Sigmoid colon (tissue), 7 donors: ENCODE data around the gene MEOX2. TPM values are rescaled to one million over a fixed set of nuclear protein-coding genes. Genes with fewer than 3 reads are reported as not detected.

Experiments
- DNase-seq: peaks from one replicate; pipeline ENCODE4 v3.0.0-alpha.2; 2019
- H3K27ac ChIP-seq, 4 donors: fragments of 200-600 bp; sonication (generic); one replicate each; pipeline ENCODE4 v1.5.1; 2016 to 2019; ENCODE audit warnings: mild to moderate bottlenecking in 1 of 4
- H3K27me3 ChIP-seq, 3 donors: fragments of 200-600 bp; sonication (generic); one replicate each; pipeline ENCODE4 v1.5.1; 2019; ENCODE audit warnings: mild to moderate bottlenecking in 1 of 3
- H3K36me3 ChIP-seq, 4 donors: fragments of 200-600 bp; sonication (generic); one replicate each; pipeline ENCODE4 v1.5.1; 2016 to 2019
- H3K4me1 ChIP-seq, 4 donors: fragments of 200-600 bp; sonication (generic); one replicate each; pipeline ENCODE4 v1.5.1; 2017 to 2019
- H3K4me3 ChIP-seq, 4 donors: fragments of 200-600 bp; sonication (generic); one replicate each; pipeline ENCODE4 v1.5.1; 2017 to 2019; ENCODE audit warnings: mild to moderate bottlenecking in 2 of 4, moderate library complexity in 1 of 4
- H3K9me3 ChIP-seq, 4 donors: fragments of 200-600 bp in 3 of 4; sonication (generic) in 3 of 4; one replicate each; pipeline versions ENCODE4 v1.5.1 to v1.6.1; 2013 to 2019
- EP300 ChIP-seq, 4 donors: sonication (generic); formaldehyde crosslinking; IDR thresholded peaks; one replicate each; pipeline ENCODE4 v1.6.1; 2017; ENCODE audit warnings: antibody characterized with exemption in 4 of 4
- POLR2A ChIP-seq, 2 donors: fragments of 450-650 bp; IDR thresholded peaks; one replicate each; pipeline ENCODE4 v1.6.1; 2016; ENCODE audit warnings: antibody characterized with exemption in 2 of 2, mild to moderate bottlenecking in 2 of 2, moderate library complexity in 2 of 2
- POLR2AphosphoS5 ChIP-seq, 4 donors: sonication (generic); formaldehyde crosslinking; IDR thresholded peaks; one replicate each; pipeline ENCODE4 v1.6.1; 2017; ENCODE audit warnings: antibody characterized with exemption in 4 of 4
- WGBS, 2 donors: extraction: QIAGEN DNeasy Blood & Tissue Kit; methylation state at CpG; one replicate each; pipeline ENCODE4 v1.1.7; 2013; 5-methylcytosine and 5-hydroxymethylcytosine counted together
- intact Hi-C: fragments of 100-400 bp; cut with DNase I; formaldehyde crosslinking; loops from one replicate; pipeline ENCODE4 v1.15.1; 2023
- polyA plus RNA-seq, 3 donors: library from polyadenylated mRNA; stranded (reverse); fragments of 200-250 nt; gene quantifications; one replicate each; pipeline ENCODE4 v1.2.3, GENCODE V29; 2013
- total RNA-seq, 4 donors: library from RNA; depleted of rRNA; stranded (reverse); fragments of >200 nt; gene quantifications; one replicate each; pipeline ENCODE4 v1.1.0, GENCODE V29; 2016
- TF ChIP-seq, protein P1 (sequence below), 4 experiments: fragments of 450-650 bp in 3 of 4; fragments of 200-600 bp in 1 of 4; IDR thresholded peaks; one replicate each; pipeline ENCODE4 v1.5.1; 2016 to 2019; ENCODE audit warnings: antibody characterized with exemption in 4 of 4, mild to moderate bottlenecking in 3 of 4, moderate library complexity in 2 of 4
- donor health status: healthy with polysubstance abuse.
- donor health status: Bipolar disorder and iron deficiency.
- donor health status: healthy.

The MEOX2 gene
- total and polyA plus RNA-seq, 7 donors = 0.23 to 9.7 (median 1.6) TPM

DNA sequence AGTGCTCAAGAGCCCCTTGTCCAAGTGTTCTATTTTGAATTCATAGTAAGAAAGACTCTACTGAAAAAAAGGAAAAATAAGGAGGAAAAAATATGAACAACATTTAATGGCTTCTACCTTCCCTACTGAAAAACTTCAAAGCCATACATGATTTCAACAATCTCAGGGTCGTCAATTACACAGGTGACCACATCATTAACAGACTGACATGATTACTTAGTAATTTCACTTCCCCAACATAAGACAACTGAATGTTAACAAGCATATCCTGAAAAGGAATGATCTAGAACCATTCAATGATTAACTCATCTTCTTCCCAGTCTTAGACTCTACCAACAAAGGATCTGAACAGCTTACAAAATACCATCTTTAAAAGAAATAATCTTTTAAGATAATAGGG lies 34.8 kb downstream of the MEOX2 start:
- Histone ChIP-seq H3K36me3 (no peaks in the 10 kb centered on the region), H3K27ac (no peak overlapping the region), H3K4me3 (no peak overlapping the region), H3K27me3 (no peaks in the 10 kb centered on the region), H3K4me1 (peaks cover 0 to 18% (median 10%) of the 10 kb centered on the region in 4 donors), H3K9me3 (no peaks in the 10 kb centered on the region)
- intact Hi-C loops = no loop called here
- WGBS, 2 donors = 41 to 64% methylated on average over 1 of the region's 1 CpG
- TF ChIP-seq, protein P1, sequence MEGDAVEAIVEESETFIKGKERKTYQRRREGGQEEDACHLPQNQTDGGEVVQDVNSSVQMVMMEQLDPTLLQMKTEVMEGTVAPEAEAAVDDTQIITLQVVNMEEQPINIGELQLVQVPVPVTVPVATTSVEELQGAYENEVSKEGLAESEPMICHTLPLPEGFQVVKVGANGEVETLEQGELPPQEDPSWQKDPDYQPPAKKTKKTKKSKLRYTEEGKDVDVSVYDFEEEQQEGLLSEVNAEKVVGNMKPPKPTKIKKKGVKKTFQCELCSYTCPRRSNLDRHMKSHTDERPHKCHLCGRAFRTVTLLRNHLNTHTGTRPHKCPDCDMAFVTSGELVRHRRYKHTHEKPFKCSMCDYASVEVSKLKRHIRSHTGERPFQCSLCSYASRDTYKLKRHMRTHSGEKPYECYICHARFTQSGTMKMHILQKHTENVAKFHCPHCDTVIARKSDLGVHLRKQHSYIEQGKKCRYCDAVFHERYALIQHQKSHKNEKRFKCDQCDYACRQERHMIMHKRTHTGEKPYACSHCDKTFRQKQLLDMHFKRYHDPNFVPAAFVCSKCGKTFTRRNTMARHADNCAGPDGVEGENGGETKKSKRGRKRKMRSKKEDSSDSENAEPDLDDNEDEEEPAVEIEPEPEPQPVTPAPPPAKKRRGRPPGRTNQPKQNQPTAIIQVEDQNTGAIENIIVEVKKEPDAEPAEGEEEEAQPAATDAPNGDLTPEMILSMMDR (IDR thresholded peaks at IDR 0.05) = no peak
- TF ChIP-seq POLR2AphosphoS5 (IDR thresholded peaks at IDR 0.05) (no peak), EP300 (IDR thresholded peaks at IDR 0.05) (no peak), POLR2A (IDR thresholded peaks at IDR 0.05) (no peak)
- no peak for DNase-seq

DNA sequence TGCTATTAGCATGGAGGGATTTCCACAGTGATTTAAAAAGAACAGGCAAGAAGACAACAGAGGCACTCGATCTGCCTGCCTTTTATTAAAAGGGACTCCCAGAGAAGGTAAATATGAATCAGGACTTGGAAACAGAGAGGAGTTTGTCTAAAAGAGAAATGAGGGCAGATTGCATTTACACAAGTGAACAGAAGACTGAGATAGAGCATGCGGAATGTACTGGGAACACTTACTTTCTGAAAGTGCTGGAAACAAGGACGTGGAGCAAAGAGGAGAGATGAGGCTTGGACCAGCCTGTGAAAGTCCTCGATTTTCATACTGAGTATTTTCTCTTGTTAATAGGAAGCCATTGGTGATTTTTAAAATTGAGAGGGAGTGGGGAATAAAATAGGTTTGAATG lies 35.7 kb downstream of the MEOX2 start:
- no peak overlapping the region for H3K4me3 ChIP-seq
- 78 to 80% methylated on average over 4 of the region's 4 CpGs for WGBS, 2 donors
- no peaks in the 10 kb centered on the region for H3K36me3 ChIP-seq
- intact Hi-C loops = no loop called here
- H3K27ac ChIP-seq = no peak overlapping the region
- peaks cover 0 to 19% (median 14%) of the 10 kb centered on the region in 4 donors for H3K4me1 ChIP-seq
- TF ChIP-seq EP300 (IDR thresholded peaks at IDR 0.05) (no peak), POLR2A (IDR thresholded peaks at IDR 0.05) (no peak), POLR2AphosphoS5 (IDR thresholded peaks at IDR 0.05) (no peak)
- TF ChIP-seq, protein P1 (IDR thresholded peaks at IDR 0.05) = no peak
- no peak for DNase-seq
- H3K9me3 ChIP-seq = no peaks in the 10 kb centered on the region
- H3K27me3 ChIP-seq = no peaks in the 10 kb centered on the region

DNA sequence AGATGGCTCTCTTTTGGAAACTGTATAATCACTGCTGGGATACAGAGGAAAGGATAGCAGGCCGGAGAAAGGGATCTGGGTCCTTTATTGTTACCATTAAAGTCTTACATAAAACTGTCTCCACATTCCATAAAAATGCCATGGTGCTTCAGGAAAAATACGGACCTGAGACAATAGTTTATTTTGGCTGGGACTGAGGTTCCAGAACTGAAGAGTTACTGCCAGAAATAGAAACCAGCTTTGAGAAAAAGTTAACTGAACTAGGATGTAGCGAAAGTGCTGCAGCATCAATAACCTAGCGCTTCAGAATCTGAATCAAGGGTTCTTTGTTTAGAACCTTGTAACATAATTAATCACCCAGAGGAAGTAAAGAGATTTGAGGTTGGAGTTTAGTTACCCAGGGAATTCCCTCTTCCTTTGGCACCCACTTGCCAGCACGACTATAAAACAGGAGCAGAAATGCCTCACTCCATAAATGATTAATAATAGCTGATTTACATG lies 38.0 kb downstream of the MEOX2 start:
- H3K4me1 ChIP-seq = peaks cover 0 to 28% (median 18%) of the 10 kb centered on the region in 4 donors
- DNase-seq = no peak
- 60 to 64% methylated on average over 5 of the region's 5 CpGs for WGBS, 2 donors
- H3K27me3 ChIP-seq = no peaks in the 10 kb centered on the region
- H3K36me3 ChIP-seq = no peaks in the 10 kb centered on the region
- H3K9me3 ChIP-seq = no peaks in the 10 kb centered on the region
- intact Hi-C loops = no loop called here
- peak overlapping the region in 1 of 4 donors; percentile 9 for H3K4me3 ChIP-seq
- TF ChIP-seq, protein P1 (IDR thresholded peaks at IDR 0.05) = no peak
- TF ChIP-seq POLR2A (IDR thresholded peaks at IDR 0.05) (no peak), POLR2AphosphoS5 (IDR thresholded peaks at IDR 0.05) (peak; percentile 68 to 89 (median 76)), EP300 (IDR thresholded peaks at IDR 0.05) (peak in 3 of 4 donors; percentile 25 to 53 (median 39))
- H3K27ac ChIP-seq = peak overlapping the region in 3 of 4 donors; percentile 36 to 62 (median 39)

DNA sequence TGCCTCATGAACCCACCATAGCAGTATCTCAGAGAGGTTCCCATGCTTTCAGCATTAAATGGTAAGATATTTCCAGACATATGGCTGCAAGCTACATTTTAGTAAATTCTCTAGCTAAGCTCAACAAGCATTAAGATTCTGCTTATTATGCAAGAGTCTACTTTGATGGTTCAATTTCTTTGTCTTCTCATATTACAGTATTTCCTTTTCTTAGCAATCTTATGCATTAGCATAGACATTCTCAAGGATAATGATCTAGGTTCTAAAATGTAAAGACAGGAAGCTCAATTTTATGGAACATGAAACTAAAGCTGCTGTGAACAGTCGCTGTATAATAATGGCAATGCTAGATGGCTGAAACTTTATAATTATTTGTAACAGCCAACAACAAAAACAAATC lies 39.2 kb downstream of the MEOX2 start:
- H3K4me3 ChIP-seq = no peak overlapping the region
- peaks cover 0 to 28% (median 18%) of the 10 kb centered on the region in 4 donors for H3K4me1 ChIP-seq
- DNase-seq = no peak
- H3K36me3 ChIP-seq = no peaks in the 10 kb centered on the region
- H3K9me3 ChIP-seq = no peaks in the 10 kb centered on the region
- H3K27me3 ChIP-seq = no peaks in the 10 kb centered on the region
- 87 to 95% methylated on average over 1 of the region's 1 CpG for WGBS, 2 donors
- no peak overlapping the region for H3K27ac ChIP-seq
- intact Hi-C loops = no loop called here
- no peak for TF ChIP-seq POLR2A (IDR thresholded peaks at IDR 0.05)
- no peak for TF ChIP-seq POLR2AphosphoS5 (IDR thresholded peaks at IDR 0.05)
- TF ChIP-seq EP300 (IDR thresholded peaks at IDR 0.05) = no peak
- TF ChIP-seq, protein P1 (IDR thresholded peaks at IDR 0.05) = no peak
